Skin epidermis (tissue), 12 donors: ENCODE results near the gene STXBP5L.
"Not testable (repeated sequence)": the region's sequence is repeated elsewhere in the genome, so short reads cannot be mapped to it uniquely, and the experiment has no call there.

ENCODE experiments used
- H3K27ac ChIP-seq, 21 experiments: fragments of 200-600 bp; sonication (generic) in 11 of 21; one replicate each; pipeline ENCODE4 v1.5.0; 2020; ENCODE audit warnings: mild to moderate bottlenecking in 3 of 21, inconsistent platforms in 2 of 21, moderate library complexity in 2 of 21
- H3K4me3 ChIP-seq, 7 experiments: fragments of 200-600 bp; sonication (generic) in 2 of 7; one replicate each; pipeline ENCODE4 v1.5.0; 2020; ENCODE audit warnings: inconsistent platforms in 2 of 7, mild to moderate bottlenecking in 2 of 7, moderate library complexity in 1 of 7

Gene STXBP5L

DNA sequence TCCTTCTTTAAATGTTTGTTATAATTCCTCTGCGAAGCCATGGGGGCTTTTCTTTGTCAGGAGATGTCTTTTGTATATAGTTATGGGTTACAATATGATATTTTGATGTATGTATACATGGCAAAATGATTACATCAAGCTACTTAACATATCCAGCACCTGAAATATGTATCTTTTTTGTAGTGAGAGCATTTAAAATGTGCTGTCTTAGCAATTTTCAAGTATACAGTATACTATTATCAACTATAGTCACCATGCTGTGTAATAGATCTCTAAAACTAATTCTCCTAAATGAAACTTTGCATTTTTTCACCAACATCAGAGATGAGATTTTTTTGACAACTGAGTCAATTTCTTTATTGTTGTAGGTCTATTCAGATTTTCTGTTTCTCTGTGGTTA, 77.2 kb downstream of the STXBP5L start:
- no peak overlapping the region for H3K27ac ChIP-seq
- no peak overlapping the region for H3K4me3 ChIP-seq

DNA sequence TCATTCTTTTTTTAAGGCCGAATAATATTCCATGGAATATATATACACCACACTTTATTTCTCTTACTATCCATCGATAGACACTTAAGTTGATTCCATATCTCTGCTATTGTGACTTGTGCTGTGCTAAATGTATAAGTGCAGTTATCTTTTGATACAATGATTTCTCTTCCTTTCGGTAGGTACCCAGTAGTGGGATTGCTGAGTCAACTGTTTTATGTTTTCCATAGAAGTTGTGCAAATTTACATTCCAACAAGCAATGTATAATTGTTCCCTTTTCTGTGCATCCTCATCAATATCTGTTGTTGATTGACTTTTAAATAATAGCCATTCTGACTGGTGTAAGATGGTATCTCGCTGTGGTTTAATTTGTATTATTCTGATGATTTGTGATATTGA, 81.0 kb downstream of the STXBP5L start:
- H3K4me3 ChIP-seq: no peak overlapping the region
- no peak overlapping the region for H3K27ac ChIP-seq

DNA sequence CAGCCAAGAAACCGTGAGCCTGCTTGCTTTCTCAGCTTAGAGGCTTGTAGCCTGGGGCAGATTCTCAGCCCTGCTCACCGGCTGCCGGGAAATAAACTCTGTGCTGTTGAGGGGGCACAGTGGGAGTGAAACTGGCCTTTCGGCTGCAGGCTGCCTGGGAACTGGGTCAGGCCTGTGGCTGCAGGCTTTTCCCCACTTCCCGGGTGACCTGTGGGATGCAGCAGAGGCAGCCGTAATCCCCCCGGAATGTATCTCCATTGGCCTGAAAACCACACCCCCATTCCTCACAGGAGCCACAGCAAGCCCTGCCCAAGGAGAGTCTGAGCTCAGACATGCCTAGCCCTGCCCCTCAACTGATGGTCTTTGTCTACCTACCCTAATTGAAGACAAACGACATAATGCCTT, 110.9 kb downstream of the STXBP5L start:
- H3K27ac ChIP-seq: no peak overlapping the region
- no peak overlapping the region for H3K4me3 ChIP-seq

DNA sequence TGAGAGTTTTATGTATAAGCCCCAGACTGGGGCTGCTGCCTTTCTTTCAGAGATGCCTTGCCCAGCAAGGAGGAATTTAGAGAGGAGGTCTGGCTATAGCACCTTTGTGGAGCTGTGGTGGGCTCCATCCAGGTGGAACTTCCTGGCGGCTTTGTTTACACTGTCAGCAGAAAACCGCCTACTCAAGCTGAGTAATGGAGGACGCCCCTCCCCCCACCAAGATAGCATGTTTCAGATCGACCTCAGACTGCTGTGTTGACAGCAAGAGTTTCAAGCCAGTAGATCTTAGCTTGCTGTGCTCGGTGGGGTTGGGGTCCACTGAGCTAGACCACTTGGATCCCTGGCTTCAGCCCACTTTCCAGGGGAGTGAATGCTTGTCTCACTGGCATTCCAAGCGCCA, 155.6 kb downstream of the STXBP5L start:
- H3K4me3 ChIP-seq: no peak overlapping the region
- peak overlapping the region in 1 of 21 experiments; percentile 19 for H3K27ac ChIP-seq

DNA sequence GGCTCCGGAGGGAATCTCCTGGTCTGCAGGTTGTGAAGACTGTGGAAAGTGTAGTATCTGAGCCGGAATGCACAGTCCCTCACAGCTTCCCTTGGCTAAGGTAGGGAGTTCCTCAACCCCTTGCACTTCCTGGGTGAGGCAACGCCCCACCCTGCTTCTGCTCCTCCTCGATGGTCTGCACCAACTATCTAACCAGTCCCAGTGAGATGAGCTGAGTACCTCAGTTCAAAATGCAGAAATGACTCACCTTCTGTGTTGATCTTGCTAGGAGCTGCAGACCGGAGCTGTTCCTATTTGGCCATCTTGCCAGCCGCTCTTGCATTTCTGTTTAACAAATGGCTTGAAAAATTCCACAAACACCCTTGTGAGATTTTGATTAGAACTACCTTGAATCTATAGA, 156.1 kb downstream of the STXBP5L start:
- H3K27ac ChIP-seq: peak overlapping the region in 1 of 21 experiments; percentile 19
- H3K4me3 ChIP-seq: no peak overlapping the region

DNA sequence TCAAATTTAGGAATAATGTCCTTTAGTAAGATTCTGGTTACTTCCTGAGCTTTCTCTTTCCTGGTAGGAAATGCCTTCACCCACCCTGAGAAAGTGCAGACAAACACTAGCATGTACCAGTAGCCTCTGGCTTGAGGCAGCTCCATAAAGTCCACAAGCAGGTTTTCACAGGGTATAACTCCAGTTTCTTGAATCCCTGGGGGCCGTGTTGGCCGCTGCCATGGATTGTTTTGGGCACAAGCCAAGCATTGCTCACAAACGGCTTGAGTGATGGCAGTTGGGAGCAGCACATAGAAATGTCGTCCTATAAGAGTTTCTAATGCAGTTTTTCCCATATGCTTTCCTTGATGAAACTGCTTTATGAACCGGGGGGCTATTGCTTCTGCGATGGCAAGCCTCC, 164.1 kb downstream of the STXBP5L start:
- no peak overlapping the region for H3K4me3 ChIP-seq
- no peak overlapping the region for H3K27ac ChIP-seq

DNA sequence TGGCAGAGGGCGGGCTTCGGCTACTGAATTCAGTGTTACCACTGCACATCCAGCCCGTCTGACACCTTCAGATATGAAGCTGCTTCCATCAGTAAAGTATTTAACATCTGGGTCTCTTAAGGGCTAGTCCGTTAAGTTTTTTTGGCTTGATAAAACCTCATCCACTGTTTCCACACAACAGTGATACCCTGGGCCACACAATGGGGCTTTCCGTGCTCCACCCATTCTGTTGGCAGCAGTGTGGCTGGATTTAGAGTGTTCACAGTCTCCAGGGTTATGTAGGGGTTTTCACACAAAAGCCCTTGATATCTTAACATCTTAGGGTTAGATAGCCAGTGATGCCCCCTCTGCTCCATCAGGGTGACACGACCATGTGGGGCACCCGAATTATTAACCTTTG, 165.0 kb downstream of the STXBP5L start:
- no peak overlapping the region for H3K4me3 ChIP-seq
- H3K27ac ChIP-seq: no peak overlapping the region

DNA sequence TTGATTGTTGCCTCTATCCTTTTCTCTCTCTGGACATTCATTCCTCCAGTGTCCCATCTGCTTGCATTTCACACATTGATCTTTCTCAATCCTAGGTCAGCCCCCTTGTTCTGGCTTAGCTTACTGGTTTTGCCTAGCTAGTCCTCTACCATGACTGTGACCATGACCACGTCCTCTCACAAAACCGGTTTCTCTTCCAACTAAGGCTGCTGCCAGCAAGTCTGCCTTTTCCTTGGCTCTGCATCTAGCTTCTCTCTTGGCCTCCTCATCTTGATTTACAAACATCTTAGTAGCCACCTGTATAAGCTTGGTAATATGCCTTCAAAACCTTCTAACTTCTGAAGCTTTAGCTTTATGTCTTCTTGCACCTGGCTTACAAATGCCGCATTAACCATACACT, 167.2 kb downstream of the STXBP5L start:
- no peak overlapping the region for H3K4me3 ChIP-seq

DNA sequence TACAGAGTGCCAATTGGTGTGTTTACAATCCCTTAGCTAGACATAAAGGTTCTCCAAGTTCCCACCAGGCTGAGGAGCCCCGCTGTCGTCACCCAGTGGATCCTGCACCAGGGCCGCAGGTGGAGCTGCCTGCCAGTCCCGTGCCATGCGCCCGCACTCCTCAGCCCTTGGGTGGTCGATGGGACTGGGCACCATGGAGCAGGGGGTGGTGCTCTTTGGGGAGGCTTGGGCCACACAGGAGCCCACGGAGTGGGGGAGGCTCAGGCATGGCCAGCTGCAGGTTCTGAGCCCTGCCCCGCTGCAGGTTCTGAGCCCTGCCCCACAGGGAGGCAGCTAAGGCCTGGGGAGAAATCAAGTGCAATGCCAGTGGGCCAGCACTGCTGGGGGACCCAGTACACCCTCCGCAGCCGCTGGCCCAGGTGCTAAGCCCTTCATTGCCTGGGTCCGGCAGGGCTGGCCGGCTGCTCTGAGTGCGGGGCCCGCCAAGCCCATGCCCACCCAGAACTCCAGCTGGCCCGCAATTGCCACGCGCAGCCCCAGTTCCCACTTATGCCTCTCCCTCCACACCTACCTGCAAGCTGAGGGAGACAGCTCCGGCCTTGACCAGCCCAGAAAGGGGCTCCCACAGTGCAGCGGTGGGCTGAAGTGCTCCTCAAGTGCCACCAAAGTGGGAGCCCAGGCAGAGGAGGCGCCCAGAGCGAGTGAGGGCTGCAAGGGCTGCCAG, 170.5 kb downstream of the STXBP5L start:
- not testable (repeated sequence) for H3K27ac ChIP-seq, H3K4me3 ChIP-seq

More for the DNA sequence above, 167.2 kb downstream of the STXBP5L start:
- H3K27ac ChIP-seq: no peak overlapping the region

DNA sequence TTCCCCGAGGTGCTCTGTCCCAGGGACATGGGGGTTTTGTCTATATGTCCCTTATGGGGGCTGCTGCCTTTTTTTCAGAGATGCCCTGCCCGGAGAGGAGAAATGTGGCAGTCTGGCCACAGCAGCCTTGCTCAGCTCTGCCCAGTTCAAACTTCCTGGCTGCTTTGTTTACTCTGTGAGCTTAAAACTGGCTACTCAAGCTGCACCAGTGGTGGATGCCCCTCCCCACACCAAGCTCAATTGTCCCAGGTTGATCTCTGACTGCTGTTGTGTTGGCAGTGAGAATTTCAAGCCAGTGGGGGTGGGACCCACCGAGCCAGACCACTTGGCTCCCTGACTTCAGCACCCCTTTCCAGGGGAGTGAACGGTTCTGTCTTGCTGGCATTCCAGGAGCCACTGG, 188.9 kb downstream of the STXBP5L start:
- H3K4me3 ChIP-seq: no peak overlapping the region
- no peak overlapping the region for H3K27ac ChIP-seq

DNA sequence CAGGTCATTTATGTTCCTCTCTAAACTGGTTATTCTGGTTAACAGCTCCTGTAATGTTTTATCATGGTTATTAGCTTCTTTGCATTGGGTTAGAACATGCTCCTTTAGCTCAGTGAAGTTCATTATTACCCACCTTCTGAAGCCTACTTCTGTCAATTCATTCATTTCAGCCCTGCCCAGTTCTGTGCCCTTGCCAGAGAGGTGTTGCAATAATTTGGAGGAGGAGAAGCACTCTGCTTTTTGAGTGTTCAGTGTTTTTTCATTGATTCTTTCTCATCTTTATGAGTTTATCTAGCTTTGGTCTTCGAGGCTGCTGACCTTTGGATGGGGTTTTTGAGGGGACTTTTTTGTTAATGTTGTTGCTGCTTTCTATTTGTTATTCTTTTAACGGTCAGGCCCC, 203.1 kb downstream of the STXBP5L start:
- not testable (repeated sequence) for H3K27ac ChIP-seq, H3K4me3 ChIP-seq

DNA sequence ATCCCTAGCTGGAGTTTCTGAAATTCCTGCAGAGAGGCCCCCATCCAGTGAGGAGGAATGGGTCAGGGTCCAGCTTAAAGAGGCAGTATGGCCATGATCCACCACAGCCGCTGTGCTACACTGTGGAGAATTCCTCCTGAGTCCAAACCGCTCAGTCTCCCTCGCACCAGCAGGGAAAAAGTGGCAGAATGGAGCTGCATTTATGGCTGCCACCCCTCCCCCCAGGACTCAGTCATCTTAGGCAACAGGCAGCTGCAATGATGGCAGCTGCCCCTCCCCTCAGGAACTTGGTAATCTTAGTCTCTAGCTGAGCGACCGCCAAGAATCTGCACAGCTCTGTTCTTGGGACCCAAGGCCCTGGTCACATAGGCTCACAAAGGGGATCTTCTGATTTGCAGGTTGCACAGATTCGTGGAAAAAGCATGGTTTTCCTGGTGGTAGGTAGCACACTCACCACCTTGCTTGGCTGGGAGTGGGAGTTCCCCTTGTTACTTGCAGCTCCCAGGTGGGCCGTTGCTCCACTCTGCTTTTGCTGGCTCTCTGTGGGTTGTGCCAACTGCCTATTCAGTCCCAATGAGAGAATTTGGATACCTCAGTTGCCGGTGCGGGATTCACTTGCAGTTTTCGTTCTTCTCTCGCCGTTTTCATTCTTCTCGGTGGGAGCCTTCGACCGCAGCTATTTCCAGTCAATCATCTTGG, 204.1 kb downstream of the STXBP5L start:
- Histone ChIP-seq H3K4me3 (no peak overlapping the region), H3K27ac (no peak overlapping the region)

DNA sequence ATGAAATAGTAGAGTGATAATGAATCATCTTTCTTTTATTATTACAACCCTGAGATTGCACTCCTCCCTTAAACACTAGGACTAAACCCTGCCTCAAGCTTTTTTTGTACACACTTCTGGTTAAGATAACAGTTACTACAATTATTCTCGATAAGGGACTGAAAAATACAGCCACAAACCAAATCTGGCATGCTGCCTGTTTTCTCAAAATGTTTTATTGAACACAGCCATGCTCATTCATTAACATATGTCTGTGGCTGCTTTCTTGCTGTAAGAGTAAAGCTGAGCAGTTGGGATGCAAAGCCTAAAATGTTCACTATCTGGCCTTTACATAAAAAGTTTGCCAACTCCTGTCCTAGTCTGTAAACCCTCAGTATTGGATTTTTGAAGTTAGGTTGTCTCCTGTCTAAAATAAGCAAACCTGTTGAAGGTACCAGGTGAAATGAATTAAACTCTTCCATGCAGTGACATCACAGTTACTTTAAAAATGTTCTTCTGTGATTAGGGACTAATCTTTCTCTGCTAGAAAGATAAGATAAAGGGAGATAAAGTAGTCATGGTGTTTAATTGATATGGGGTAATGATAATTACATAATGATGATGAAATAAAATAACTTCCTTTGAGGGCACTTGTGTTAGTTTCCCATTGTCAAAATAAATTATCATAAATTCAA, 218.2 kb downstream of the STXBP5L start:
- Histone ChIP-seq H3K4me3 (no peak overlapping the region), H3K27ac (no peak overlapping the region)

DNA sequence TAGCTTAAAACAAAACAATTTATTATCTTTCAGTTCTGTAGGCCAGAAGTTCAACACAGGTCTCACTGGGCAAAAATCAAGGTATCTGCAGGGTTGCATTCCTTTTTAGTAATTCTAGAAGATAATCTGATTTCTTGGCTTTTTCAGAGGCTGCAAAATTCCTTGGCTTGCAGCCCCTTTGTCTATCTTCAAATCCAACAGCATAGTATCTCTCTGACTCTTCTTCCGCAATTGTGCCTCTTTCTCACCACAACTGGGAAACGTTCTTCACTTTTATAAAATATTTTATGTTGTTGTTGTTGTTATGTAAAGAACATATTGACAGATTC, 218.7 kb downstream of the STXBP5L start:
- Histone ChIP-seq H3K4me3 (no peak overlapping the region), H3K27ac (no peak overlapping the region)

DNA sequence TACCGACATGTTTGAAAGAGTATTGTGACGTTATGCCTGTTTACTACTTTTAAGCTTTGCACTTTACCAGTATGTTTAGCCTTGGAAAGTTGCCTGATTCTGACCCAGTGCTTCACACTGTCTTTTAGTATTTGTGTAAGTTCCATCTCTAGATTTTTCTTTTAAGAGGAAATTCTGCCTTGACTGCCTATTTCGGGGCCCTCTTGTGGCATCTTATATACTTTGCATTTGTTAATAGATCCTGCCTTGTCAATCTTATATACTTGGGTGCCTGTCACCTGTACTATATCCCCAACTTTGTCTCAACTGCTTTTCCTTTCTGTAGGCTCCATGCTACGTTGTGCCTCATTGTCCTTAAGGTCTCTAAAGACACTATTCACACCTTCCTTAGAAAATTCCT, 244.6 kb downstream of the STXBP5L start:
- H3K27ac ChIP-seq: no peak overlapping the region
- H3K4me3 ChIP-seq: no peak overlapping the region

DNA sequence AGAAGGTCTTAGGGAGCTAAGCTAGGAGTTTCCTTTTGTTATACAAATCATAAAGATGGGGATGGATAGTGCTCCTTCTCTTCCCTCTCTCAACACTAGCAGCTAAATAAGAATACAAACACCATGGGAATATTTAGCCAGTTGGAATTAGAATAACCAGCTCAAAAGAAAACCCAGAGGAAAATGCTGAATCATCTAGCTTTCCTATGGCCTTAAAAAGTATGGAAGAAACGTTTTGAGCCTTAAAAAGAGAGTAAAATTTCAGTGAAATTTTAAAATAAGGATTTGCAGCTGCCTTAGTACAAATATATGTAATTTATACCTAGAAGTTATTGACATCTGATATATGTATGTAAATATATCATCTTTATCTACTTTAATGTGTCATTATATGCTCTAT, 245.8 kb downstream of the STXBP5L start:
- Histone ChIP-seq H3K27ac (no peak overlapping the region), H3K4me3 (no peak overlapping the region)

DNA sequence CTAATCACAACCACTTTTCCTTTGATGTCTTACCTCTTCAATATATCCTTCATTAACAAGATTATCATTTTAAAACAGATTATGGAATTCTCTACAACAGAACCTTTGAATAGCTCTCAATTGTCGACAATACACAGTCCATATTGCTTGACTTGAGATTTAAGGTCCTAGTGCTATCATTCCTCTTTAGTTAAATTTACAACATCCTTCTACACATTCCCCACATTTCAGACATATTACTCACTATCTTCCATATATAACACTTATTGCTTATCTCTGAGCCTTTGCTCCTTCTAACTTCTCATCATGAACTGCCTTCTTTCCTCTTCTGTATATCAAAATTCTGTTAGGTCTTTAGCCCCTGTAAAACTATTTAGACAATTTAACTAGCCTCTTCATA, 247.0 kb downstream of the STXBP5L start:
- H3K27ac ChIP-seq: no peak overlapping the region
- H3K4me3 ChIP-seq: no peak overlapping the region

DNA sequence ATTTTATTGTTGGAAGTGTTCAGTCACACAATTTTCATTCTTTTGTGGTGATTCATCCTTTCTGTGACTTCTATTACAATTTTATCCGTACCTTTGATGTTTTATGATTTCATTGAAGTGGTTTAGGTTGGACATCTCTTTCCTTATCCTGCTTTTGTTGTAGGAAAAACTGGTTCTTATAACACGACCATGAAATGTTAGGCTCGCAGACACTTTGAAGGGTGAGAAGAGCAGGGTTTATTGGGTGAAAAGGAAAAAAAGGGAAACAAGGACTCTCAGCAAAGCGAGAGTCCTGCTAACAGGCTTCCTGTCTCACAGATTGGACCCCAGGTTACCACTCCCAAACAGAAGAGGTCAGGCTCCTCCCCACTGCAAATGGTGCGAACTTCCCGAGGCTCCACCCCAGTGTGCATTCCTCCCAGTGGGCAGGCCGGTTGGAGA, 257.4 kb downstream of the STXBP5L start:
- H3K27ac ChIP-seq: no peak overlapping the region
- no peak overlapping the region for H3K4me3 ChIP-seq

DNA sequence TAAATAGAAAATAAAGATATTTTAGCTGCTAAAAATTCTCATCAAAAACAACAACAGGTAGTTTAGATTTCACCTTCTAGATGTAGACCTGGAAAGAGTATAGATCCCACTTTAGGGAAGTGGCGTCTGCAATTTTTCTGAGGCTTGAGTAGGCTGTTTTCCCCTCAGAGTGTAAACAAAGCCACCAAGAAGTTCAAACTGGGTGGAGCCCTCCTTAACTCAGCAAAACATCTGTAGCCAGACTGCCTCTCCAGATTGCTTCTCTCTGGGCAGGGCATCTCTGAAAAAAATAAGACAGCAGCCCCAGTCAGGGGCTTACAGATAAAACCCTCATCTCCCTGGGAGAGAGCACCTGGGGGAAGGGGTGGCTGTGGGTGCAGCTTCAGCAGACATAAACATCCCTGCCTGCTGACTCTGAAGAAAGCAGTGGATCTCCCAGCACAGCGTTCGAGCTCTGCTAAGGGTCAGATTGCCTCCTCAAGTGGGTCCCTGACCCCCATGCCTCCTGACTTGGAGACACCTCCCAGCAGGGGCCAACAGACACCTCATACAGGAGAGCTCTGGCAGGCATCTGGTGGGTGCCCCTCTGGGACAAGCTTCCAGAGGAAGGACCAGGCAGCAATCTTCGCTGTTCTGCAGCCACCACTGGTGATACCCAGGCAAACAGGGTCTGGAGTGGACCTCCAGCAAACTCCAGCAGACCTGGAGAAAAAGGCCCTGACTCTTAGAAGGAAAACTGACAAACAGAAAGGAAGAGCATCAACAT, 259.6 kb downstream of the STXBP5L start:
- no peak overlapping the region for H3K4me3 ChIP-seq
- H3K27ac ChIP-seq: no peak overlapping the region

DNA sequence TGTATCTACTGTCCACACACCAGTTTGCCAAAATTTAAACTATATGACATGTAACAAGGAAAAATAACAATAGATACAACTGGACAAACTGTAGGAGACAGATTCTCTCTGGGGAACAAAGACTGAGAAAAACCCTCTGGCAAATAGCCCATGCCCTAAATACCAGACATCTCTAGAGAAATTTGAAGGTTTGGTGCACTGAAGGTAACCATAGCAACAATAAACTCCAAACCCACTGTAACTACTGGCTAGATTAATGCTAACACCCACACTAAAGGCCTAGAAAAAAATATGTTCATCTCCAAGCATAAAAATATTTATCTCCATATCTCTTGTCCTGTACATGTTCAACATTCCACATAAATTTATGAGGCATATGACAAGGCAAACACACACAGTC, 267.1 kb downstream of the STXBP5L start:
- no peak overlapping the region for H3K27ac ChIP-seq
- no peak overlapping the region for H3K4me3 ChIP-seq
